Measurements from ENCODE around the gene ELMO1. TPM values are rescaled to one million over a fixed set of nuclear protein-coding genes. Genes with fewer than 3 reads are reported as not detected.

The ELMO1 gene
- total RNA-seq, 1 experiment from 2014 or later = 0.45 TPM

GRCh38 chr7:37248396-37248861 is 200.2 kb downstream of the ELMO1 start:
- in situ Hi-C loops (cut with HindIII; ENCODE audit: low pct_unique_long_range_greater_than_20kb, low sequenced_read_pairs) = no loop called here
- no peak for DNase-seq (ENCODE audit: low read depth, low spot score)

GRCh38 chr7:37247861-37248260 is 200.8 kb downstream of the ELMO1 start:
- DNase-seq (ENCODE audit: low read depth, low spot score) = no peak
- in situ Hi-C loops (cut with HindIII; ENCODE audit: low pct_unique_long_range_greater_than_20kb, low sequenced_read_pairs) = no loop called here

GRCh38 chr7:37245590-37245989 is 203.1 kb downstream of the ELMO1 start:
- no peak for DNase-seq (ENCODE audit: low read depth, low spot score)
- in situ Hi-C loops (cut with HindIII; ENCODE audit: low pct_unique_long_range_greater_than_20kb, low sequenced_read_pairs) = no loop called here

GRCh38 chr7:37236906-37237305 is 211.8 kb downstream of the ELMO1 start:
- in situ Hi-C loops (cut with HindIII; ENCODE audit: low pct_unique_long_range_greater_than_20kb, low sequenced_read_pairs) = no loop called here

GRCh38 chr7:37235813-37236212 is 212.9 kb downstream of the ELMO1 start:
- in situ Hi-C loops (cut with HindIII; ENCODE audit: low pct_unique_long_range_greater_than_20kb, low sequenced_read_pairs) = no loop called here
- no peak for DNase-seq (ENCODE audit: low read depth, low spot score)

More at GRCh38 chr7:37236906-37237305, 211.8 kb downstream of the ELMO1 start:
- no peak for DNase-seq (ENCODE audit: low read depth, low spot score)

- DNase-seq (ENCODE audit: low read depth, low spot score) = peak; percentile 47
- in situ Hi-C loops (cut with HindIII; ENCODE audit: low pct_unique_long_range_greater_than_20kb, low sequenced_read_pairs) = no loop called here
Measured at GRCh38 chr7:37234928-37235327, 213.7 kb downstream of the ELMO1 start.

GRCh38 chr7:37234334-37234733 is 214.3 kb downstream of the ELMO1 start:
- in situ Hi-C loops (cut with HindIII; ENCODE audit: low pct_unique_long_range_greater_than_20kb, low sequenced_read_pairs) = no loop called here
- DNase-seq (ENCODE audit: low read depth, low spot score) = no peak

GRCh38 chr7:37231613-37232012 is 217.1 kb downstream of the ELMO1 start:
- in situ Hi-C loops (cut with HindIII; ENCODE audit: low pct_unique_long_range_greater_than_20kb, low sequenced_read_pairs) = no loop called here
- no peak for DNase-seq (ENCODE audit: low read depth, low spot score)

- in situ Hi-C loops (cut with HindIII; ENCODE audit: low pct_unique_long_range_greater_than_20kb, low sequenced_read_pairs) = no loop called here
- no peak for DNase-seq (ENCODE audit: low read depth, low spot score)
Measured at GRCh38 chr7:37230221-37230620, 218.4 kb downstream of the ELMO1 start.

- no peak for DNase-seq (ENCODE audit: low read depth, low spot score)
- in situ Hi-C loops (cut with HindIII; ENCODE audit: low pct_unique_long_range_greater_than_20kb, low sequenced_read_pairs) = no loop called here
Measured at GRCh38 chr7:37229381-37229780, 219.3 kb downstream of the ELMO1 start.

- in situ Hi-C loops (cut with HindIII; ENCODE audit: low pct_unique_long_range_greater_than_20kb, low sequenced_read_pairs) = no loop called here
- no peak for DNase-seq (ENCODE audit: low read depth, low spot score)
Measured at GRCh38 chr7:37225285-37225969, 223.2 kb downstream of the ELMO1 start.

GRCh38 chr7:37224746-37225145 is 223.9 kb downstream of the ELMO1 start:
- in situ Hi-C loops (cut with HindIII; ENCODE audit: low pct_unique_long_range_greater_than_20kb, low sequenced_read_pairs) = loop anchor here (25.0 kb wide), 1 partner anchor 237 kb away; no protein-coding TSS in a partner anchor
- no peak for DNase-seq (ENCODE audit: low read depth, low spot score)

GRCh38 chr7:37220664-37221063 is 228.0 kb downstream of the ELMO1 start:
- in situ Hi-C loops (cut with HindIII; ENCODE audit: low pct_unique_long_range_greater_than_20kb, low sequenced_read_pairs) = loop anchor here (25.0 kb wide), 1 partner anchor 233 kb away; no protein-coding TSS in a partner anchor
- DNase-seq (ENCODE audit: low read depth, low spot score) = no peak

- in situ Hi-C loops (cut with HindIII; ENCODE audit: low pct_unique_long_range_greater_than_20kb, low sequenced_read_pairs) = loop anchor here (25.0 kb wide), 1 partner anchor 232 kb away; no protein-coding TSS in a partner anchor
- no peak for DNase-seq (ENCODE audit: low read depth, low spot score)
Measured at GRCh38 chr7:37218956-37219355, 229.7 kb downstream of the ELMO1 start.

GRCh38 chr7:37216923-37217322 is 231.7 kb downstream of the ELMO1 start:
- in situ Hi-C loops (cut with HindIII; ENCODE audit: low pct_unique_long_range_greater_than_20kb, low sequenced_read_pairs) = loop anchor here (25.0 kb wide), 1 partner anchor 230 kb away; no protein-coding TSS in a partner anchor
- no peak for DNase-seq (ENCODE audit: low read depth, low spot score)

GRCh38 chr7:37216156-37216852 is 232.4 kb downstream of the ELMO1 start:
- DNase-seq (ENCODE audit: low read depth, low spot score) = no peak
- in situ Hi-C loops (cut with HindIII; ENCODE audit: low pct_unique_long_range_greater_than_20kb, low sequenced_read_pairs) = loop anchor here (25.0 kb wide), 1 partner anchor 229 kb away; no protein-coding TSS in a partner anchor

- no peak for DNase-seq (ENCODE audit: low read depth, low spot score)
- in situ Hi-C loops (cut with HindIII; ENCODE audit: low pct_unique_long_range_greater_than_20kb, low sequenced_read_pairs) = loop anchor here (25.0 kb wide), 1 partner anchor 228 kb away; no protein-coding TSS in a partner anchor
Measured at GRCh38 chr7:37215290-37215923, 233.3 kb downstream of the ELMO1 start.

GRCh38 chr7:37212556-37212955 is 236.1 kb downstream of the ELMO1 start:
- DNase-seq (ENCODE audit: low read depth, low spot score) = no peak
- in situ Hi-C loops (cut with HindIII; ENCODE audit: low pct_unique_long_range_greater_than_20kb, low sequenced_read_pairs) = loop anchor here (25.0 kb wide), 1 partner anchor 225 kb away; no protein-coding TSS in a partner anchor

Measured in SK-MEL-5 (cell line).